OCI-M1 (cell line): ENCODE data around the gene NSMCE1.
"Not testable (repeated sequence)": the region's sequence is repeated elsewhere in the genome, so short reads cannot be mapped to it uniquely, and the experiment has no call there.

ENCODE experiments used
- DNase-seq: peaks from one replicate; lab custom pipeline; 2025; lab: John Stamatoyannopoulos, UW

The NSMCE1 gene

GRCh38 chr16:27303256-27304100, 34.9 kb upstream of the NSMCE1 start:
- no peak for DNase-seq

- DNase-seq, result no peak
Observed at GRCh38 chr16:27302126-27302525, 33.6 kb upstream of the NSMCE1 start.

- no peak for DNase-seq
Observed at GRCh38 chr16:27301236-27301861, 32.8 kb upstream of the NSMCE1 start.

- no peak for DNase-seq
Observed at GRCh38 chr16:27298132-27298531, 29.6 kb upstream of the NSMCE1 start.

- no peak for DNase-seq
Observed at GRCh38 chr16:27293343-27293742, 24.8 kb upstream of the NSMCE1 start.

- no peak for DNase-seq
Observed at GRCh38 chr16:27291722-27292240, 23.2 kb upstream of the NSMCE1 start.

- DNase-seq, result no peak
Observed at GRCh38 chr16:27291106-27291505, 22.5 kb upstream of the NSMCE1 start.

- no peak for DNase-seq
Observed at GRCh38 chr16:27290562-27290961, 22.0 kb upstream of the NSMCE1 start.

GRCh38 chr16:27289669-27290068, 21.1 kb upstream of the NSMCE1 start:
- DNase-seq, result no peak

- DNase-seq, result not testable (repeated sequence)
Observed at GRCh38 chr16:27288313-27288712, 19.7 kb upstream of the NSMCE1 start.

GRCh38 chr16:27287887-27288286, 19.3 kb upstream of the NSMCE1 start:
- DNase-seq, result no peak

- no peak for DNase-seq
Observed at GRCh38 chr16:27287051-27287811, 18.7 kb upstream of the NSMCE1 start.

GRCh38 chr16:27286451-27286850, 17.9 kb upstream of the NSMCE1 start:
- DNase-seq, result no peak

- peak; percentile 63 for DNase-seq
Observed at GRCh38 chr16:27285676-27286196, 17.2 kb upstream of the NSMCE1 start.

- DNase-seq, result no peak
Observed at GRCh38 chr16:27284865-27285675, 16.5 kb upstream of the NSMCE1 start.

GRCh38 chr16:27281243-27281642, 12.7 kb upstream of the NSMCE1 start:
- no peak for DNase-seq

- DNase-seq, result no peak
Observed at GRCh38 chr16:27275394-27275793, 6.8 kb upstream of the NSMCE1 start.

- not testable (repeated sequence) for DNase-seq
Observed at GRCh38 chr16:27274424-27274874, 5.9 kb upstream of the NSMCE1 start.

- no peak for DNase-seq
Observed at GRCh38 chr16:27273670-27274423, 5.3 kb upstream of the NSMCE1 start.

GRCh38 chr16:27273330-27273669, 4.7 kb upstream of the NSMCE1 start:
- DNase-seq, result no peak

- not testable (repeated sequence) for DNase-seq
Observed at GRCh38 chr16:27272697-27273096, 4.1 kb upstream of the NSMCE1 start.
